Left renal pelvis (tissue), 4 donors: ENCODE data around the gene SYNJ2. TPM values are rescaled to one million over a fixed set of nuclear protein-coding genes. Genes with fewer than 3 reads are reported as not detected.

ENCODE experiments used
- DNase-seq, 4 donors: peaks; one replicate each; pipeline ENCODE4 v3.0.0-alpha.2; 2013; ENCODE audit warnings: low read depth in 4 of 4, low spot score in 3 of 4
- polyA plus RNA-seq, 4 donors: library from polyadenylated mRNA; unstranded; fragments of 120-200 nt; gene quantifications; one replicate each; pipeline ENCODE4 v1.2.1, GENCODE V29; 2013; ENCODE audit not compliant: insufficient read length in 4 of 4

SYNJ2 gene
- polyA plus RNA-seq, 4 donors, result 8.0 to 11.3 (median 10.8) TPM

DNA sequence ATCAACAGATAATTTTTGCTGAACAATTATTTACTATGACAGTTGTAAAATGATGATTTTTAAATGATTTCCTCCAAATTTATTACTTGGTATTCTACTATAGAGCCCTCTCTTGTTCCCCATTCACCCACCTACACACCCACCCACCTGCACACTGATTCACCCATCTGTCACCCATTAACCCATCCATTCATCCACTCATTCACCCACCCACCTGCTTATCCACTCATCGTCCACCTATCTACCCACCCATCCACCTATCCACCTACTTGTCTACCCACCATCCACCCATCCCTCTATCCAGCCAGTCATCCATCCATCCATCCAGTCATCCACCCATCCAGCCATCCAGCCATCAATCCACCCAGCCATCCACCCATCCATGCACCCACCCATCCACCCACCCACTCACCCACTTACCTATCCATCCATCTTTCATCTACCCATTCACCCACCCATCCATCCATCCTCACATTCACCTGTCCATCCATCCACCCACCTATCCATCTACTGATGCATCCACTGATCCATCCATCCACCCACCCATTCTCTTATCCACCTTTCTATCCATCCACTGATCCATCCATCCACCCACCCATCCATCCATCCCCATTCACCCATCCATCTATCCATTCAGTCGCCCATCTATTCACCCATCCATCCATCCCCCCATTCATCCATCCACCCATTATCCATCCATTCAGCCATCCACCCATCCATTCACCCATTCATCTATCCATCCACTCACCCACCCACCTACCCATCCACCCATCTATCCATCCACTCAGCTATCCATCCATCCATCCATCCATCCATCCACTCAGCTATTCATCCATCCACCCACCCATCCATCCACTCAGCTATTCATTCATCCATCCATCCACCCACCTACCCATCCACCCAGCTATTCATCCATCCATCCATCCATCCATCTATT is 72.0 kb downstream of the SYNJ2 start:
- no peak for DNase-seq

DNA sequence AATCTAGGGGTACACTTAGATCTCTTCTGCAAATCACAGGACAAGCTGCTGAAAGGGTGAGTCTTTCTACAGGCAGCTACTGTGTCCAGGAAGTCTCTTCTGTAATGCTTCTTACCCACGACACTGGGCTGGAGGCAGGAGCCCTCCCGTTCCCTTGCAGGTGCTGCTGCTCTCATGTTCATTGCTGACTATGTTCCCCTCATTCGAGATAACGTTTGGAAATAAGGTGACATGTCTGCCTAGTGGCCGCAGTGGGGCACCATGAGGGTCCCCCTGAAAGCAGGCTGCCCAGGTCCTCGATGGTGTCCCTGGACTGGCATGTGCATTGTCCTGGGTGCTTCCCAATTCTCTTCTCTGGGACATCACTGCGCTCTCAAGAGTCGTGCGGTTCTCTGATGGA is 74.7 kb downstream of the SYNJ2 start:
- DNase-seq, result no peak

DNA sequence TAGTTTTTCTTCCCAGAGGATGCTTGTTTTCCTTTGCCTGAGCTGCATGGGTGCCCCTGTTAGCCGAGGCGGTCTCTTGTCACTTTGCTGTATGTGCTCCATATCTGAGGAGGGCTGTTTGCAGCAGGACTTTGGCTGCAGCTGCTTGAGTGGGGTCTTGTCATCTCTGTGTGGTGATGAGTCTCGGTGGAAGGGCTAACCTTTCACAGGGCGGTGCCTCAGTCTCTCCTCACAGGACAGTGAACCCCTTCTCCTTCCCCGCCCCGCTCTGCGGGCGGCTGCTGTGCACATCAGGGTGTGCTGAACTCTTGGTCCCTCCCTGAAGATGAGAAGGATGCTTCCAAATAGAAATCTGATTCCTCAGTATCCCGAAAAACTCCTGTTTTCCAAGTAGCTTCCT is 75.1 kb downstream of the SYNJ2 start:
- no peak for DNase-seq

DNA sequence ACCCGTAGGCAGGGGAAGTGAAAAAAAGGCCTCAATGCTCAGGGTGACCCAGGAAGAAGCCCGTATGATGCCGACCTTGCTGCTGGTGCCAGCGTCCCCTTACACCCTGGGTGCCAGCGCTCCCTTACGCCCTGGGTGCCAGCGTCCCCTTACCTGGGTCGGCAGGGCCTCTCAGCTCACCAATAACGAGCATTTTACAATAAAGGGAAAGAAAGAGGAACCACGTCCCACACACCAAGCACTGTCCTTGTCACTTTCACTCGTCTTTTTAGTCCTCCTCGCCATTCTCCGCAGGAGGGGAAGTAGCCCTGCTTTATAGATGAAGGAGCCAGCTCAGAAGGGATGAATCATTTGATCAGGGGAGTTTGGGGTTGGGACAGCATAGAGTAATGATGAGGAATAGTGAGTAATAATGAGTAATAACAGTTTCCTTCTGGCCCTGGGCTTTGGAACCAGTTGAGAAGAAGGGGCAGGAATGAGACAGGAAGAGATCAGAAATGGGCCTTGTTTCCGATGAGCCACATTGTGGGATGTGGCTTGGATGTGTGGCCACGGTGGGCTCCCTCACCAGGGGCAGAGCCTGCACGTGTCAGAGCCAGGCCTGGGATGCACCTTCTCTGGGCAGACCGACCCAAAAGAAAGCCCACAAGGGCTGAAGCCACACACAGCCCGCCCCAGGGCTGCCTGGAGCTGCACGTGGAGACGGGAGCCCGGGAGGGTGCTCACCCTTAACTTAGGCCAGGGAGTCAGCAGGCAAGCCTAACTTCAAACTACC is 75.7 kb downstream of the SYNJ2 start:
- no peak for DNase-seq

DNA sequence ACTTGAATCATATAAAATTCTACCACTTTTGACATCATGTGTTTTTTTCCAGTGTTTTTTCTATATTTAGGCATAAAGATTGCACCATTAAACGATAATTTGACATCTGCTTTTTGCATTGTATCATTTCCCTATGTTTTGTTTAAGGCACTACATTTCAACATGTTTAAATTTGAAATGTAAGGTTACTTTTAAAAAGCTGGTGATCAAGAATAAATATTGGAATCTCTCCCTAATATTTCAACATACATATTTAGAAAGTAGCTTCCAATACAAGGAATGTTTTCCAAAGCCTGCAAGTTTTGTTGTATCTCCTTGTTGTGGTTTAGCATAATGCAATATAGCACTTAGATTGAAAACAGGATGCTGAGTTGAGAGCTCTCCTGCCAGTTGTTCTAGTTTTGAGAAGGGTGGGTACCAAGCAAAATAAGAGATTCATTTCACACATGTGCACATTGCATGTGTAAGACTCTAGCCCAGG is 76.5 kb downstream of the SYNJ2 start:
- no peak for DNase-seq

DNA sequence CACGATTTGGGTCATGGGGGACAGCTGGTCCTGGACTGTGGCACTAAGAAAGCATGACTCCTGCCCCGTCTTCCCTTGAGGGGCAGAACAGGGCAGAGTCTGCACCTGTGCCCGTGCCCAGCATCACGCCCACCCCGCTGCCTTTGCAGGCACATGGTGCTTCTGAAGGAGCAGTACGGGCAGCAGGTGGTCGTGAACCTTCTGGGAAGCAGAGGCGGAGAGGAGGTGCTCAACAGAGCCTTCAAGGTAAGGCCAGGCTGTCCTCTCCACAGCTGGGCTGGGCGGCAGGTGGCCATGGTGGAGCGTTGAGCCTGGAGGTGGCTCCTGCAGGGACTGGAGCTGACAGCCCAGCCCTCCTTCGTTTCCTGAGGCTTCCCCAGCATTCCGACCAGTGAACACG is 77.4 kb downstream of the SYNJ2 start:
- no peak for DNase-seq

DNA sequence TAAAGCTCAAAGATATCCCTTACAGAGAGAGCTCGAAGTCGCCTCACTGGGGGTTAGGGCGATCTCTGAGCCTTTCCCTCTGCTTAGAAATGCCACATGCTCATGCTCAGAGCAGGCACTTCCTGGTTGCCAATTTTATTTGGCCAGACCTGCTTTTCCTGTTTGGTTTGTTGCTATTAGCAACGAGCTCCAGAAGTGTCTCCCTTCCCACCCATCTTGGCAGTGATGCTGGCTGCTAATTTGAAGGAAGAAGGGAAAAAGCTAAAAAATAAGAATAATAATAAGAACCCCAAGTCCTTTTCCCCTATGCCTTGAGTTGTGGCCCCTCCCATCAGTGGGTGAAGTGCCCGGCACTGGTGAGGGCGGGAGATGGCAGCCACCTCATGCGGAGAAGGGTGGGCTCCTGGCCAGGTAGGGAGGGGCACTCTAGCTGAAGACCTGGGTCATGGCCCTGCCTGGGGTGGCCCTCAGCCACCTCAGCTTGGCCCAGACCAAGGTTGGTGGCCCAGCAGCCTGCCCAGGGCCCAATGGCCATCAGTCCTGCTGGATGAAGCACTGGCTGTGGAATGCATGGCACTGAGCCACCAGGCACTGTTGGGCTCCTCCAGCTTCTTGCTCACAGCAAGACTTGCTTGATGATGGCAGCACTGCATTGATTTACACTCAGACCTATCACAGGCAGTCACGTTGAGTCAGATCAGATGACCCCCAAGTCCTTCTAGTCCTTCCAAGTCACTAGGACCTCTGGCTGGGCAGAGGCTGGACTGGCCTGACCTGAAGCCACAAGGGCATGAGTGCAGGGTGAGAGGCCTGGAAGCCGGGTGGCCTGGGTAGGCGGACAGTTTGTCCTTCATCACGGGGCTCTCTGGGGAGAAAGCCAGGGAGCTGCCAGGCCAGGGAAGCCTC is 79.0 kb downstream of the SYNJ2 start:
- peak in 2 of 4 donors; percentile 50 to 59 for DNase-seq

DNA sequence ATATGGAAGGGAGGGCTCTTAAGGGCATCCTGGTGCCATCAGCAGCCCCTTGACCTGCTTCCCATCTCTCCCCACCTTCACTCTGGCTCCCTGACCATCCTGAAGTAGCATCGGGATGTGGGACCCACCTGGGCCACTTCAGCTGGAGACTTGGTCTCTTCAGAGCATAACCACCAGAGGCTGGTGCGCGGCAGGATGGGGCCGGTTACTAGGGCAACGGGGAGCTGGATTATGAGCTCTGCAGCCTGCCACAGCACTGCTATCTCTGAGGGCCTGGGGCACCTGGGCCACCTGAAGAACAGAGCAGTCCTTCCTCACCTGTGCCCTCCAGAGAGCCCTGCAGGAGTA is 79.7 kb downstream of the SYNJ2 start:
- no peak for DNase-seq

DNA sequence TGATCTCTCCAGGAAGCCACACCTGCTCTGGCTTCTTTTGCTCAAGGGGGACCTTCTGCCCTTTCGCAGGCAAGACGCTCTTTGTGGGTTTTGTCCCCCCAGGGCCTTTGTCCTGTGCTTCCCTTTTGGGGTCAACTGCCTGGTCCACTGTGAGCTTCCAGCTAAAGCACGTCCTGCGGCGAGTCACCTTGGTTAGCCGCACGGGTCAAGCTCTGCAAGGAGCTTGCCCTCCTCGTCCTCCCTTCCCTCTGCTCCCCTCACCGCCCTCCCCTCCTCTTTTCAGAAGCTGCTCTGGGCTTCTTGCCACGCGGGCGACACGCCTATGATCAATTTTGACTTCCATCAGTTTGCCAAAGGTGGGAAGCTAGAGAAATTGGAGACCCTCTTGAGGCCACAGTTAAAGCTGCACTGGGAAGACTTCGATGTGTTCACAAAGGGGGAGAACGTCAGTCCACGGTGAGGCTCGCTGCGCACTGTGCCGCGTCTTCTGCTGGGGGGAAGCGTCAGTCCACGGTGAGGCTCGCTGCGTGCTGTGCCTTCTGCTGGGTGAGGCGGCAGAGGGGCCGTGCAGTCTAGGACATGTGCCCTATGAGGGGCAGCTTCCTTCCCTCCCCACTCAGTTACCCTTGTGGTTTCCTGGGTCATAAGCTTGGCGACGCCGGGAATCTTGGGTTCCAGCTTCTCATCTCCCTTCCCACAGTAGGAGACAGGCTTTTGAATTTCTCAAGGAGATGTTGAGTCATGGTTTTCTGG is 80.2 kb downstream of the SYNJ2 start:
- no peak for DNase-seq

DNA sequence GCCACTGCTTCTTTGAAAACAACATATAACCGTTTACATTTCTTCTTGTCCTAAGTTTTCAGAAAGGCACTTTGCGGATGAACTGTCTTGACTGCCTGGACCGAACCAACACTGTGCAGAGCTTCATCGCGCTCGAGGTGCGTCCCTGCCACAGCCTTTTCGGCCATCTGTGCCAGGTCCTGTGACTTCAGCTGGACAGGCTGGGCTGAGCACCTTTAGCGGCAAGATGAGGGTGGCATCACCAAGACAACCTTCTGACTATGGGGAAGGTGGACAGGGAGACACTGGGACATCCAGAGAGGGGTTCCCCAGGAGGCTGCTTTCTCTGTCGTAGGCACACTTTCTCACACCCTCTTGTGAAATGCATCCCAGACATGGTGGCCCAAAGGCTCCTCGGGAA is 82.1 kb downstream of the SYNJ2 start:
- DNase-seq, result no peak

DNA sequence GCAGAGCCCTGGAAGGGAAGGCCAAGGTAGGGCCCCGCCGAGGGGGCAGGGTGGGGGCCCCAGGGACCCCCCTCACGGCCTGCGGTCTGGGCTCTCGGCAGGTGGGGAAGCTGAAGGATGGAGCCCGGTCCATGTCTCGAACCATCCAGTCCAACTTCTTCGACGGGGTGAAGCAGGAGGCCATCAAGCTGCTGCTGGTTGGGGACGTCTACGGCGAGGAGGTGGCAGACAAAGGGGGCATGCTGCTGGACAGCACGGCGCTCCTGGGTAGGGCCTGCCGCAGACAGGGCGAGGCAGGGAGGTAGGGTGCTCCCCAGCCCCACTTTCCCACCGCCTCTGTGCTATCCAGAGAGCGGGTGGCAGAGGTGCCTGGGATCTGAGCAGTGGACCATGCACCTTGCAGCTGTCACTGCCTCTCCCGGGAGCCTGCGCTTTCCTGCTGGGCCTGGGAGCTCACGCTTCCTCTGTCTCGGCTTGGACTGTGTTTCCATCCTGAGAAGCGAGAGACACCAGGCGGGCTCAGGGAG is 83.1 kb downstream of the SYNJ2 start:
- DNase-seq, result no peak

DNA sequence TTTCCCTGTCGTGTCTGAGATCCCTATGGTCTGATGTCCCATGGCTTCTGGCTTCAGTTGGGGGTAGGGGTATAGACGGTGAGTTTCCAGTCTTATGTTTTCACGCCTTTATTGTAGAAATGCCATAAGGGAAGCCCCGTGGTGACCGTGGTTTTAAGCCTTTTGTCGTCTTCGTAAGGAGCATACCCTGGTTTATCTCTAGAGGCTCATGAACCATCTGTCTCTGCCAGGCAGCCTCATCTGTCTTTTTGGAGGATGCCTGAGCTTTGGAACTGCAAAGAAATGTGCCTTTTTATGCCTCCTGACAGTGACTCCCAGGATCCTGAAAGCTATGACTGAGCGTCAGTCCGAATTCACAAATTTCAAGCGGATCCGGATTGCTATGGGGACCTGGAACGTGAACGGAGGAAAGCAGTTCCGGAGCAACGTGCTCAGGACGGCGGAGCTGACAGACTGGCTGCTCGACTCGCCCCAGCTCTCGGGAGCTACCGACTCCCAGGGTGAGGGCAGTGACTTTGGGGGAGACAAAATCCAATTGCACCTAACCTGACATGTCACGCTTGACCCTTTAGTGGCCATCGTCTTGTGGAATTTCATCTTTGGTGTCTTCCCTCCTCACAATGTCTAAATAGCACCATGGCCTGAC is 84.6 kb downstream of the SYNJ2 start:
- DNase-seq, result no peak

DNA sequence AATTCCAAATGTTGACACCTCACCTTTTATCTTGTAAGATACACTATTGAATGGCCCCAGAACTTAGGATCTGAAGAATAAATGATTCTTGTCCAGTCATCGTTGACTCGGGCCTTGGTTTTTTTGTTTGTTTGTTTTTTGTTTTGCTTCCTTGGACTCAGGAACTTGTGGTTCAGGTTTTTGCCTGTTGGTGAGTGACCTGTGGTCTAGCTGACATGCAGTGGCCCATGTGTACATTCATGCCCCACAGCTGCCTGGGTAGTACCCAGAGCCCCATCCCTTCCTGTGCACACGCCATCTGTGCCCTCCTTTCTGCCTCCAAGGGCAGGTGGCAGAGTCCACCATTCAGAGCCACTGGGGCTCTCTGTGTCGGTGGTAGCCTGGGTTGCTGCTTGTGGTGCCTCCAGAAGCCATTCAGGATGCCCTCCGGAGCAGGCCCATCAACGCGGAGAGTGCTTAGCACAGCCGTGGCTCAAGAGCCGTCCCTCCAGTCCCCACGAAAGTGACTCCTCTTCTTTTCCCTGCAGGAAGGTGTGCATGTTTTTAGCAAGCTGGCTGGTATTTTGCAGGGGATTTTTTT is 85.9 kb downstream of the SYNJ2 start:
- no peak for DNase-seq

DNA sequence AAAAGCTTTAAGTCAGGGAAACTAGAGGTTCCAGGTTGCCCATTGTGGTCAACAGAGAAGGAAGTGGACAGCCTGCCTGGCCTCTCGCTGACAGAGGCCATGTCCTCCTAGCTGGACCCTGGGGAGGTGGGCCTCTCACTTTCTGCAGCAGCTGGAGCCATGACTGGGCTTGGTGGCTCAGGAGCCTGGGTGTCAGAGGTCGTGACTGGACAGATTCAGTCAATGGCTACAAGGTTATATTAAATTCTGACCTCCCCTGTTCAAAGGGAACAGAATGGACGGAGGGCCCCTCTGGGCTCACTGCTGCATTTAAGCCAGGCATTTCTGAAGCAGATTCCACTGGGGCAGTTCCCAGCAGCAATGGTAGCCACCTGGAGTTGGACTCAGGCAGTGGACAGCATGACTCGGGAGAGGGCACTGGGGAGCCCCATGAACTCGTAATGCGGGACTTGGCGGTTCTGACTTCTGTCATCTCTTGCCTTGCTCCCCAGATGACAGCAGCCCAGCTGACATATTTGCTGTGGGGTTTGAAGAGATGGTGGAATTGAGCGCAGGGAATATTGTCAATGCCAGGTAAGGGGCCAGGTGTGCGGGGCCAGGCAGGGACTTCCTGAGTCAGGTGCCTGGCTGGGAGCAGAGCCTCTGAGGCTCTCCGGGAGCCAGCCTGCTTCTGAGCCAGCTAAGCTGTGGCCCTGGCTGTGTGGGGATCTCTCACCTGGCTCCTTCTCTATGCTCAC is 86.7 kb downstream of the SYNJ2 start:
- no peak for DNase-seq

DNA sequence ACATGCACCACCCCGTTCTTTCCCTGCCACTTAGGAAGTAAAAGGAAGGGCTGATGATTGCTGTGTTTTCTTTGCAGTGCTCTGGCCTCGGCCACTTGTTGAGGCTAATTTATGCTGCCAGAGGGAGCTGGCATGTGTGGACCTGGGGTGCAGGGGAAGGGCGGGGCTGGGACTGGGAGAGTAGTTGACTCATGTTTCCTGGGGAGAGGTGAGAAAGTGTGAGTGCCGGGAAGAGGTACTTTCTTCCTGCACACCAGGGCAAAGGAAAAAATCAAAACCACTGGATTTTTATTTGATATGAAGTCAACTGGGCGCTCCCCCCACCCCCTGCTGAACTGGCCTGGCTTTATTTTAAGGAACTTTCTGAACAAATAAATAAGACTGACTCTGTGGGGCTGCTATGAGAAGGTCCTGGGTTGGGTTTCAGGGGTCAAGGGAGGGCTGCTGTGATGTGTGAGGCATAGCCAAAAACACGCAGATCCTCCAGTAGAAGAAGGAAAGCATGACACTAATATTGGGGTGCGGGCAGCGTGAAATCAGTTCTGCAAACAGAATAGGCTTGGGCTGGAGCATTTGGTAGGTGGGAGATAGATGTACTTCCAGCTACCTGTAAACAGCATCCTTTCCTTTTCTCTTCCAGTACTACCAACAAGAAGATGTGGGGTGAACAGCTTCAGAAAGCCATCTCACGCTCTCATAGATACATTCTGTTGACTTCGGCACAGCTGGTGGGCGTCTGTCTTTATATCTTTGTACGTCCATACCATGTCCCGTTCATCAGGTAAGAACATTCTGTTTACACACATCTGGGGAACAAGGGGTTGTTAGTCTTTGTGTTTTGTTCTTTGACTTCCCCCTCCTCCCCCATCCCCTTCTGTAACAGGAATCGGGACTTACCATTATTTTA is 87.5 kb downstream of the SYNJ2 start:
- DNase-seq, result no peak

DNA sequence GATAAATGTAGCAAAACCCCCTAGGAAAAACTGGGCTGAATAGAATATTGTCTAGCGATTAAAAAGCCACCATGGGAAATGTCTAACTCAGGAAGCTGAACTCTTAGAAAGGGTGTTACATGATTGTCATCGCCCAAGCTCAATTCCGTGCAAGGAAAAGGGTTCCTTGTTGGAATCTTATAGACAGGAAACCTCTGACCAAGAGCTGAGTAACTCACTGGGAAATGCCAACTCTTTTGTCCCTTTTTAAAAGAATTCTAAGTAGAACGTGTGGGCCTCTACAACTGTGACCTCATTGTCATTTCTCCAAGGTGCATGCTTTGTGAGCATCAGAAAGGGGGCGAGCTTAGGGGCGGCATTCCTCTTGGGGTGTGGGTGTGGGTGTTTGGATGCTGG is 88.1 kb downstream of the SYNJ2 start:
- no peak for DNase-seq

DNA sequence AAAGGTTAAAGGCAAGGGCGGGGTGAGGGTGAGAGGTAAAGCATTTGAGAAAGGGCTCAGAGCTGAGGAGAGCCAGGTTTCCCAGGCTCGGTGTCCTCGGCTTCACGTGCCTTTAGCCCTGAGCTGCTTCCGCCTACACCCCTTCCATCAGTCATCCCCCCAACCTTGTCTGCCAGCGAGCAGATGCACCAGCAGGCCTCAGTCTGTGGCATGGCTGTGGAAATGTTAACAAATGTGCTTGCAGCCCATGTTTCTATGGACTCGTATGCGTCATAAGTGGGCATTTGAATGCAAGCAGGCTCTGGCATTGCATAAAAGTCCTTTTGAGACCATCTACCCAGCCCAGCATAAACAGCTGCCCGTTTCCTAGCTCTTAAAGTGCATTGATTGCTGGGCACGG is 88.8 kb downstream of the SYNJ2 start:
- no peak for DNase-seq
